Measurements from ENCODE around the gene FOXP2.

FOXP2 gene

GRCh38 chr7:114569220-114569619 lies 154.6 kb downstream of the FOXP2 start:
- no peak overlapping the region for H3K27ac ChIP-seq (ENCODE audit: extremely low read depth, low read depth, low read length)
- TF ChIP-seq MYNN (tag by site-specific recombination; IDR thresholded peaks at IDR 0.05; ENCODE audit: borderline replicate concordance) = no peak
- TF ChIP-seq YY2 (tag by site-specific recombination; IDR thresholded peaks at IDR 0.05) = no peak
- no peak for TF ChIP-seq TRIM28 (IDR thresholded peaks at IDR 0.05; ENCODE audit: borderline replicate concordance, low read length)
- TF ChIP-seq ZNF169 (tag by site-specific recombination; IDR thresholded peaks at IDR 0.05) = no peak
- no peak for TF ChIP-seq ZNF600 (tag by site-specific recombination; IDR thresholded peaks at IDR 0.05)
- TF ChIP-seq ZNF16 (tag by site-specific recombination; IDR thresholded peaks at IDR 0.05; ENCODE audit: low read depth) = no peak
- TF ChIP-seq ZBTB10 (tag by site-specific recombination; IDR thresholded peaks at IDR 0.05) = no peak
- TF ChIP-seq ZNF521 (tag by site-specific recombination; IDR thresholded peaks at IDR 0.05) = no peak
- no peak for TF ChIP-seq HOXD13 (CRISPR knock-in tag; IDR thresholded peaks at IDR 0.05; ENCODE audit: borderline replicate concordance)
- no peak for TF ChIP-seq ZNF138 (tag by site-specific recombination; IDR thresholded peaks at IDR 0.05; ENCODE audit: borderline replicate concordance)
- TF ChIP-seq ZNF146 (tag by site-specific recombination; IDR thresholded peaks at IDR 0.05) = no peak
- no peak for TF ChIP-seq ZNF830 (tag by site-specific recombination; IDR thresholded peaks at IDR 0.05; ENCODE audit: low read depth)
- no peak for TF ChIP-seq ZNF404 (tag by site-specific recombination; IDR thresholded peaks at IDR 0.05)
- TF ChIP-seq ZNF140 (tag by site-specific recombination; IDR thresholded peaks at IDR 0.05) = no peak
- TF ChIP-seq ZNF776 (tag by site-specific recombination; IDR thresholded peaks at IDR 0.05; ENCODE audit: borderline replicate concordance) = no peak
- no peak for TF ChIP-seq TSHZ1 (tag by site-specific recombination; IDR thresholded peaks at IDR 0.05; ENCODE audit: borderline replicate concordance)
- no peak for TF ChIP-seq ZNF488 (tag by site-specific recombination; IDR thresholded peaks at IDR 0.05)
- TF ChIP-seq ZNF660 (tag by site-specific recombination; IDR thresholded peaks at IDR 0.05) = no peak
- H3K36me3 ChIP-seq (ENCODE audit: control insufficient read depth in 2 of 2, insufficient read depth in 1 of 2, low read length in 2 of 2) = no peaks in the 10 kb centered on the region
- no peaks in the 10 kb centered on the region for H3K4me1 ChIP-seq (ENCODE audit: control insufficient read depth, insufficient read depth, low read length)
- H3K4me3 ChIP-seq (ENCODE audit: low read depth, low read length) = no peak overlapping the region
- POLR2A ChIA-PET = no interaction called here
- H3K9me3 ChIP-seq (ENCODE audit: control insufficient read depth, insufficient read depth, low read depth, low read length) = no peaks in the 10 kb centered on the region
- CTCF ChIA-PET = no interaction called here

GRCh38 chr7:114574384-114574783 lies 159.8 kb downstream of the FOXP2 start:
- CTCF ChIA-PET = no interaction called here
- Histone ChIP-seq H3K4me1 (ENCODE audit: control insufficient read depth, insufficient read depth, low read length) (no peaks in the 10 kb centered on the region), H3K27ac (ENCODE audit: extremely low read depth, low read depth, low read length) (no peak overlapping the region), H3K36me3 (ENCODE audit: control insufficient read depth in 2 of 2, insufficient read depth in 1 of 2, low read length in 2 of 2) (no peaks in the 10 kb centered on the region), H3K4me3 (ENCODE audit: low read depth, low read length) (no peak overlapping the region), H3K9me3 (ENCODE audit: control insufficient read depth, insufficient read depth, low read depth, low read length) (no peaks in the 10 kb centered on the region)
- POLR2A ChIA-PET = no interaction called here
- no peak for TF ChIP-seq ZNF10 (tag by site-specific recombination; IDR thresholded peaks at IDR 0.05)
- no peak for TF ChIP-seq ZNF169 (tag by site-specific recombination; IDR thresholded peaks at IDR 0.05)
- no peak for TF ChIP-seq FEZF1 (tag by site-specific recombination; IDR thresholded peaks at IDR 0.05)
- no peak for TF ChIP-seq SALL2 (tag by site-specific recombination; IDR thresholded peaks at IDR 0.05; ENCODE audit: borderline replicate concordance)
- TF ChIP-seq ZNF701 (tag by site-specific recombination; IDR thresholded peaks at IDR 0.05) = no peak
- no peak for TF ChIP-seq ZNF112 (tag by site-specific recombination; IDR thresholded peaks at IDR 0.05)
- no peak for TF ChIP-seq ZBTB21 (tag by site-specific recombination; IDR thresholded peaks at IDR 0.05)
- no peak for TF ChIP-seq GLIS1 (tag by site-specific recombination; IDR thresholded peaks at IDR 0.05)
- TF ChIP-seq KLF7 (tag by site-specific recombination; IDR thresholded peaks at IDR 0.05; ENCODE audit: borderline replicate concordance) = no peak
- no peak for TF ChIP-seq ZXDB (tag by site-specific recombination; IDR thresholded peaks at IDR 0.05)
- TF ChIP-seq ZNF561 (tag by site-specific recombination; IDR thresholded peaks at IDR 0.05; ENCODE audit: borderline replicate concordance) = no peak
- TF ChIP-seq, protein P1, sequence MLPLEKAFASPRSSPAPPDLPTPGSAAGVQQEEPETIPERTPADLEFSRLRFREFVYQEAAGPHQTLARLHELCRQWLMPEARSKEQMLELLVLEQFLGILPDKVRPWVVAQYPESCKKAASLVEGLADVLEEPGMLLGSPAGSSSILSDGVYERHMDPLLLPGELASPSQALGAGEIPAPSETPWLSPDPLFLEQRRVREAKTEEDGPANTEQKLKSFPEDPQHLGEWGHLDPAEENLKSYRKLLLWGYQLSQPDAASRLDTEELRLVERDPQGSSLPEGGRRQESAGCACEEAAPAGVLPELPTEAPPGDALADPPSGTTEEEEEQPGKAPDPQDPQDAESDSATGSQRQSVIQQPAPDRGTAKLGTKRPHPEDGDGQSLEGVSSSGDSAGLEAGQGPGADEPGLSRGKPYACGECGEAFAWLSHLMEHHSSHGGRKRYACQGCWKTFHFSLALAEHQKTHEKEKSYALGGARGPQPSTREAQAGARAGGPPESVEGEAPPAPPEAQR (tag by site-specific recombination; IDR thresholded peaks at IDR 0.05) = no peak
- no peak for TF ChIP-seq ZNF596 (tag by site-specific recombination; IDR thresholded peaks at IDR 0.05)
- TF ChIP-seq IKZF3 (tag by site-specific recombination; IDR thresholded peaks at IDR 0.05) = no peak

Data from HEK293 (cell line).